Measurements from ENCODE around the gene PRDM10.
"Not testable (repeated sequence)": the region's sequence is repeated elsewhere in the genome, so short reads cannot be mapped to it uniquely, and the experiment has no call there.

Gene PRDM10

DNA sequence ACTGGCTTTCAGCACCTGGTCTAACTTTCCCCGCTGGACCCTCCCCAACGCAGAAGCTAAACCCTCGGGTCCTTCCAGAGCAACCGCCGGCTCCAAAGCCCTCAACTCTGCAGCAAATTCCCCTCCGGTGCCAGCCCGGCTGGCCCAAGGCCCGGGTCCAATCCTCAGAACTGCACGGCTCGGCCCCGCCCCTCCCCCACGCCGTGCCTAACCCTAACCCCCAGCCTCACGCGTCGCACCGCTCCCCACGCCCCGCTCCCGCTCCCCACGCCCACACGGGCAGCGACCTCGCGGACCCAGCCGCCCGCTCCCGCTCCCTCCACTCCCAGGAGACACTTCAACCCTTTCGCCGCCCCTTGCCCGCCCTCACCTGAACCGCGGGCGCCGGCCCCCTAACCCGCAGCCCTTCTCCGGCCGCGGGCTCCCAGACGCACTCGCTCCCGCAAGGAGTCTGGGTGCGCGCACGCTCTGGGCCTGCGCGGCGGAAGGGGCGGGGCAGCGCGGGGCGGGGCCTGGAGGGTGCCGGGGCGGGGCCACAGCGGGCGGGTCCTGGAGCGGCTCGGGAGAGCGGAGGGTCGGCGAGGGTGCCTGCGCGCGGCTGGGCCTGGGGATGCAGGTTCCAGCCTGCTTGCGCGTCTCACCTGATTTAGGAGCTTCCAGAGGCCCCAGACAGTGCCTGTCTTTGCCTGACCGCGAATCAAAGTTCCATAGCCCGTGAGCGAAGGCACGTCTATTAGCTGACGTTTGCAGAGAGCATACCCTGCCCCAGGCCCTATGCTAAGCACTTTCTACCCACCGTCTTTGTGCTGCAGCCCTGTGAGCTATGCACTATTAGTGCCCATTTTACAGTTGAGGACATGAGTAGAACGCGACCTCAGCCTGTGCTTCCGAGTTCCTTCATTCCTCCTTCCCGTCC is 107.3 kb downstream of the PRDM10 start, which contains the start of gene NFRKB:
Gene NFRKB, minus strand, starts transcription at position 453 of the 916 bp plus-strand sequence. CDS start 2,729 bp downstream, outside the sequence.
- DNase-seq, result peak in 55 of 56 donors; percentile 23 to 90 (median 75)

DNA sequence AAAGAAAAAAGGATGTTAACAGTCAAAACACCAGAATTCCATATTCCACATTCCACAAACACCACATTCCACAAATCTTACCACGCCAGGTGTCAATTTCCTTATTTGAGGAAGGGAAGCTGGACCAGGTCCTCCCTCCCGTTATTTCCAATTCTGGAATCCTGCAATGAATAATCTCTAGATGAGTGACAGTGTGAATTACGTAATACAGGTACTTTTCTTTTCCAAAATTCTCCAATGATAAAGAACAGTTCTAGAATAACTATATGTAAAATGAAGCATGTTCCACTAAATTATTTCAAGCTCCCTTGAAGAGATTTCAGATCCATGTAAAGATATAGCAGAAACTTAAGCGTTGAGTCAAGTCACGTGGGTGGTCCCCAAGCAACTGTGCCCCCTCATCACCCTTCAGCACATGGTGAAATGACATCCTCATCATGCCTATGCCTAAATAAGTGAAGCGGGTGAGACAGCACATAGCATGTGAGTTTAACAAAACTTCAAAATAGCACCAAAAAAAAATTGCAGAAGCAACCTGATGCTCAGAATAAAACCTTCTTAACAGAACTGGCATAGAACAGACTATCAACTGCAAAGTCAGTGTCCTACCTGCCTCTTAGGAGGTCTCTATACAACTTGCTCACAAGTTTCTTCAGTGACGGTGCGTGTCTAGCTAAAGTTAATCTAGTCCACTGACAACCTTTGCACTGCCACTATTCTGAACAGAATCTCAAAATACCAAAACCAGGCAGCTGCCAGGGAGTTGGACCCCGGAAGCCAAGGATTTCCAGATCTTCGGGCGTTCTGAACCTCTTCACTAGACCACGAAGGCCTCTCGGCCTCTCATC is 108.1 kb downstream of the PRDM10 start:
- peak in 2 of 56 donors; percentile 25 to 38 for DNase-seq

GRCh38 chr11:129888451-129888850 is 114.2 kb downstream of the PRDM10 start:
- no peak for DNase-seq

DNA sequence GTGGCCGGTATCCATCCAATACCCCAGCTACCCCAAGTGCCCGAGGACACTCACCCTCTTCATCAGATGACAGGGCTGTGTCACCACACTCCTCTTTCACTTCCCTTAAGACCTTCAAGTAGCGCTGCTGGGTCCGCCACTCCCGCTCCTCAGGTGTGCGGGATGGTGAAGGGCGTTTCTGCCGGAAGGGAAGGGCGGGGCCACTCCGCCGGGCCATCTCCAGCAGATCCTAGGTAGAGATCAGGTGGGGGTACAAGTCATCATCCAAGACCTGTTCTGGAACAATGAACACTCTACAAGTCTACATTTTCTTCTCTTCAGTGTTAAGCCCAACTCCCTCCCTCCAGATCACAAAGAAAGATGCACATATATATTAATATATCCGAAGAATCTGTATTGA is 117.3 kb downstream of the PRDM10 start:
- no peak for DNase-seq

- no peak for DNase-seq
Observed at GRCh38 chr11:129884581-129884980, 118.1 kb downstream of the PRDM10 start.

GRCh38 chr11:129881570-129882170 is 121.0 kb downstream of the PRDM10 start:
- DNase-seq, result peak in 7 of 56 donors; percentile 3 to 14 (median 6)

- no peak for DNase-seq
Observed at GRCh38 chr11:129880311-129880710, 122.3 kb downstream of the PRDM10 start.

DNA sequence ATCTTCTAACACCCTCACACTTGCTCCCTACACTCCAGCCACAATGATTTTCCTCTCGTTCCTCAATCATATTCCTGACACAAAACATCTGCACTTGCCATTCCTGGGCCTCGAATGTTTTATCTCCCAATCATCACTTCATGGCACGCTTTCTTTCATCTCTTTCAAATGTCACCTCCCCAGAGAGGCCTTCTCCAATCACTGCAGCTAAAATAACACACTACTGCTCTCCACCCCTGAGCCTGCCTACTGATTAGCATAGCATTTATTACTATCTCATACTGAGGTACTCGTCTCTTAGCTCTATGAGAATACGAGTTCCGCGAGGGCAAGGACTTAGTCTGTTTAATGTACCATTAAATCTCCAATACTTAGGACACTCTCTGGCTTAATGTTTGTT is 130.7 kb downstream of the PRDM10 start:
- DNase-seq, result no peak

GRCh38 chr11:129868626-129869025 is 134.0 kb downstream of the PRDM10 start:
- not testable (repeated sequence) for DNase-seq

GRCh38 chr11:129866311-129866710 is 136.3 kb downstream of the PRDM10 start:
- no peak for DNase-seq

DNA sequence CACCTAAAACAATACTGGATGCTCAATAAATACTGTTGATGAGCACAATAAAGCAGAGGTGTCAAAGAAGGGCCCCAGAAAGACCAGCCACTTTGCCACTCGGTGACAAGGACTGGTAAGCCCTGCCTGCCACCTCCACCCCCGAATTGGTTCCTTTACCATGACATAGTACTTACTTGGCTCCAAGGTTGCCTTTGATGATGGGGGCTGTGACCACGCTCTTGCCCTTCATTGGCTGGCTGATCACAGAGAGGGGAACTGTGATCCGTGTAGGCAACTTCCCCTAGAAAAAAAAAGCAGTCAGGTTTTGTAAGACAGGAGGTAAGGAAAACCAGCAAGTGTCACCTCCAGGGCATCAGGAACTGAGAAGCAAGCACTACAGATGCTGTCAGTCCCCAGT is 136.9 kb downstream of the PRDM10 start:
- no peak for DNase-seq

- no peak for DNase-seq
Observed at GRCh38 chr11:129864811-129865210, 137.8 kb downstream of the PRDM10 start.

- DNase-seq, result peak in 2 of 56 donors; percentile 12 to 16
Observed at GRCh38 chr11:129861702-129862522, 140.7 kb downstream of the PRDM10 start.

- no peak for DNase-seq
Observed at GRCh38 chr11:129856036-129856435, 146.6 kb downstream of the PRDM10 start.

DNA sequence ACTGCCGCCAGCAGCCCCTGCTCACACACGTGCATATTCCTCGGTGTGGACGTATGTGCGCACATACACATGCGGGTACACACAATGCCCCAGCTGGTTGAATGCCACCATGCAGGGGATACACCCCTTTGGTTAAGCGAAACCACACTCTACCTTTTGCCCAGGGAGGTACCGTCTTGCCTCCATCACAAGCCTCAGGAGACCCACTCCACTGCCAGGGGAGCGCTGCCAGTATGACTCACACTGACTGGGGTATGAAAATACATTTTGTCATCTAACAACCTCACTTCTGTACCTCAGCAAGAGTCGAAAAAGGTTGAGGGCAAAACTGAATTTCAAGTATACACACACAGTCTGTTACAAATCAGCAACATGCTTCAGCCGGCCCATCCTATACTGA is 147.5 kb downstream of the PRDM10 start:
- DNase-seq, result no peak

GRCh38 chr11:129854232-129854805 is 148.3 kb downstream of the PRDM10 start:
- no peak for DNase-seq

- peak in 1 of 56 donors; percentile 16 for DNase-seq
Observed at GRCh38 chr11:129853518-129854231, 149.0 kb downstream of the PRDM10 start.

- no peak for DNase-seq
Observed at GRCh38 chr11:129852125-129852740, 150.4 kb downstream of the PRDM10 start.
